Dedifferentiated amniotic fluid mesenchymal stem cell (primary cell): ENCODE results near the gene EPHB2.

Experiments
- DNase-seq: peaks from one replicate; pipeline ENCODE4 v3.0.0-alpha.2; 2016; ENCODE audit errors: extremely low spot score

EPHB2 gene

DNA sequence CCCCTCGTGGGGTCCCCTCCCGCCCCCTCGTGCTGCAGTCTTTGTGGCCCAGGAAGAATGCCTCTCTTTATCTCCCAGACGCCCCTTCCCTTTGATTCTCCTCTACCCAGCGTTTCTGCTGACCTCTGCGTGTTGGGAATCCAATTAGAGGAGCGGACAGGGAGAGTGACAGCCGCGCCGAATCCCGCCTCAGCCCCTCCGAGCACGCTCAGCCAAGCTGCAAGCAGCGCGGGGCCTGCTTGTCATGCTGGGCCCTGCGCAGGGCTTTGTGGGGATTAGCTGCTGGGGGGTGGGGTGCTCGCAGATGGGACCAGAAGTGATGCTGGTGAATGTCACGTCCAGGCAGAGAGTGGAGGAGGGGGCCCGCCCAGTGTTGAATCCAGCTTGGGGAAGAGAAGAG, 91.1 kb downstream of the EPHB2 start:
- DNase-seq, result no peak

DNA sequence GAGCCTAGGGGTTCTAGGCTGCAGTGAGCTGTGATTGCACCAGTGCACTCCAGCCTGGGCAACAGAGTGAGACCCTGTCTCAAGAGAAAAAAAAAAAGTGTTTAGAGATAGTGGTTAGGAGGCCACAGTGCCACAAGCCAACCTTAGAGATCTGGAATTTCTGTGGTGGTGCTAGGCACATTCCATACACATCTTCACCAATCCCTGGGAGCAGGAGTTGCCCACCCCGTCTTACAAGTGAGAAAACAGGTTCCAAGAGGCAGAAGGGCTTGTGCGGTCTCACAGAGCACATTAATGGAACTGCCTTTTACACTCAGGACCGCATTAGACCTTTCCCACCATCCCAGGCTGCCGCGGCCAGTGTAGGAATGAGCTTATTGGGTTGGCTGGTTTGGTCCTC, 93.2 kb downstream of the EPHB2 start:
- DNase-seq, result no peak

DNA sequence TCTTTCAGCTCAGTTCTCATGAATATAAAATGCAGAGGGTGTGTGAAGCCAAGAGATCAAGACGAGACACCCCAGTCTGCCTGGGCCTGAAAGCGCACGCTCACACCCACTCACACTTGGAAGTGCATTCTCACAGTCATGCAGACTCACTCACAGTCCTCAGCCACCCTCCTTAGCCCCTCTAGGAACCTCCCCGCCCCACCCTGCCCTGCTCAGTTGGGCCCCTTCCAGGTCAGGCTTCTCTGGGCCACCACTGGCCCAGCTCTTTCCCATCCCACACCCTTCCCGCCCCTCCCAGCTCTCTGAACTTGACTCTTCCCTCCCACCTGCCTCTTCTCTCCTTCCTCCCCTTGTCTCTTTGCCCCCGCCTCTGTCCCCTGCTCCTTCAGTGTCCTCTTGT, 93.8 kb downstream of the EPHB2 start:
- no peak for DNase-seq

DNA sequence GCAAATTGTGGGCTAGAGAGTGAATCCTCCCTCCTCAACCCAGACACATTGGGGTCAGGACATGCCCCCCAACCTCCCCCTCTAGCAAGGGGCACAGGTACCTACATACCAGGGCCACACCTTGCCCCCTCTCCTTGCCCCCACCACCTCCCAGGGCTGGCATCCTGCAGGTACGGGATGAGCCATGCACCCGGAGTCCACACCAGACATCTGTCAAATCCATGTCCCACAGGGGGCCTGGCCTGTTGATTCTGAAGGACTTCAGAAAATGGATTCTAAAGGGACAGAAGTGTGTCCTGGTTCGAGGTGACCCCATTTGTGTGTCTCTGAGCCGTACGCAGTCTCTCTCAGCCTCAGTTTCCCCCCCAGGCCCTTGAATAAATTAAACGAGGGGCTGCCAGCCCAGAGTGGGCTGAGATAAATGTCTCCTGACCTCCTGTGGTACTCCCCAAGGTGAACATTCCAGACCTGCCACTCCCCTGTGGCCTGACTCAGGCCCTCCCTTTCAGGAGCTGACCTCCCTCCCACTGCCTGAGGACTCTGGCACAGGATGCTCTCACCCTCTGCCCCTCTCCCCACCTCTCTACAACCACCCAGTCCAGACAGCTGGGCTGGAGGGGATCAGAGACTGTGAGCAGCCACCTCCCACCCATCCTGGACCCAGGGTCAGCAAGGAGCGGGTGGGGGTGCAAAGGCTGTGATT, 94.5 kb downstream of the EPHB2 start:
- DNase-seq, result no peak

DNA sequence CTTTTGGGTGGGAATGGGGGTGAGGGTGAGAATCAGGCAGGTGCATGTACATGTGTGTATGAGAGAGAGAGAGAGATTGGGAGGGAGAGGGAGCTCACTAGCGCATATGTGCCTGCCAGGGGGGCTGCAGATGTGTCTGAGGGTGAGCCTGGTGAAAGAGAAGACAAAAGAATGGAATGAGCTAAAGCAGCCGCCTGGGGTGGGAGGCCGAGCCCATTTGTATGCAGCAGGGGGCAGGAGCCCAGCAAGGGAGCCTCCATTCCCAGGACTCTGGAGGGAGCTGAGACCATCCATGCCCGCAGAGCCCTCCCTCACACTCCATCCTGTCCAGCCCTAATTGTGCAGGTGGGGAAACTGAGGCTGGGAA, 95.0 kb downstream of the EPHB2 start:
- no peak for DNase-seq

DNA sequence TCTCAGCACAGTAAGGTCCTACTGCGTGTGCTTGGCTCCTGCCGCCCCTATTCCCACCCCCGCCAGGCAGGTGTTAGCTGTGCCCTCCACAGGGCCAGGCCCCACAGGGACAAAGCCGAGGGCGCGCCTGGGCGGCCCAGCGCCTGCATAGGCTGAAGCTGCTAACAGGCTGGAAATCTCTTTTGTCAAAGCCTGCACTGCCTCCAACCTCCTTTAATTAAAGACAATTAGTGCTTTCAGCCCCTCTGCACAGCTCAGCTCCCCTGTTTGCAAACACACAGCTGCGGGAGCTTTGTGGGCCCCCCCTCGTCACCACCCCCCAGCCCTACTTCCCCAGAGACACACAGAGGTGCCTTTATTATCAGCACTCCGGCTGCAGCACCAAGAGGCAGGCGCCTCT, 95.9 kb downstream of the EPHB2 start:
- DNase-seq, result no peak

DNA sequence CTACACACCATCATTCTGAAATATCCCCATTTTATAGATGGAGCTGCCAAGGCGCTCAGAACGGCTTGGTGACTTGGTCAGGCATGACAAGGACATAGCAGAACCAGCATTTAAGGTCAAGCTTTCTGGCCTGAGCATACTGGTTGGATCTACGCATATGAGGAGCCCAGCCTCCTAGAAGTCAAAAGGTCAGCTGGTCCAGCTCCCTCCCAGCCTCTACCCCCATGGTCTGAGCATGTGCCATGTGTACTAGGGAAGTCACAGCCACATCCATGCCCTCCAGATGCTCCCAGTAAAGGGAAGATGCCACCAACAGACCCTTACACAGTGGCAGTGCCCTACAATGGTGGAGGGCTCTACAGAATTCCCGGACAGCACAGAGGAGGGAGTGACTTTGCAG, 96.7 kb downstream of the EPHB2 start:
- no peak for DNase-seq

DNA sequence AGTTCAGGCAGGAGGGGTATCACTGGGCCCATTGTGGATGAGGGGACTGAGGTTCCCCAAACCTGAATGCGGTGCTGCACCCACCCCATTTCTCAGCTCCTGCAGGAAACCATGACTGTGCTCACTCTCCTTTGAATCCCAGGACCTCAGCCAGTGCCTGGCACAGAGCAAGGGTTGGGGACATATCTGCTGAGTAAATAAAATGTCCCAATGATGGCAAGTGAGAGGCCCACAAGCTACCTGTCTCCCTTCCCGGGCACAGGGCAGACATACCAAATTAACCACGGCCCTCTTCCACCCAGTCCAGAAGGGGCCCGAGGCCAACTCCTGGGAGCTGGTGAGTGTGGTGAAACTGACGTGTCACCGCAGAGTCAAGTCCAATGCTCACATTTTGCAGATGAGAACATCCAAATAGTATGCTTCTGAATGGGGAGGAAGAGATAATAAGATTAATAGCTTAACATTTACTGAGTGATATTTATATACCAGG, 97.6 kb downstream of the EPHB2 start:
- DNase-seq, result no peak

DNA sequence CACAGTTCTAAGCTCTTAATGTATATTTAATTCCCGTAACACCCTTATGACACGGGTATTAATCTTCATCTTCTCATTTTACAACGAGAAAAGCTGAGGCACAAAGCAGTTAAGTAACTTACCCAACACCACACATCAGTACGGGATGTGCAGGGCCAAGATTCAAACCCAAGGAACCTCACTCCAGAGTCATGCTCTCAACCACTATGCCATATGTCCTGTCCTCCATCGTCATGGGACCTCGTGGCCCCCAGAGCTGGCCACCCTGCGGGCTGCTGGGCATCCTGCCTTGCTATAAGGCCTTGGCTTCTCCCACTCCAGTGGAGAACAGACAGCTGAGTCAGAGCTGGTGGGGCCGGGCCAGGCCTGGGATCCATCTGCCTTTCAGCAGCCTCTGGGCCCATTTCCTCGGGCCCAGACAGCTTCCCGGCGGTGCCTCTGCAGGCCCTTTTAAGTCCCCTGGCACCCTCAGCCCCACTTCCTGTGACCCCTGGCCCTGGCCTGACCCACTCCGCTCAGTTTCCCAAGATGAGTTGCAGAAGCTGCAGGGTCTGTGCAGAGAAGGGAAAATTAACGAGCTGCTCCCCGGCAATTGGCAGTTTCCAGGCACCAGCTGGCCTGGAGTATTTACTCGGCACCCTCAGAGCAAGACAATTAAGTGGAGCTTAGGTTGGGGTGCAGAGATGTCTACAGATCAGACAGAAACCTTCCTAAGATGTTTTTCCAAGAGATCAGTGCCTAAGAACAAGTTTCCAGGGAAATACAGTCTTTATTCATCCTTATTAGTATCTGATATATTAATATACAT, 98.2 kb downstream of the EPHB2 start:
- DNase-seq, result no peak

DNA sequence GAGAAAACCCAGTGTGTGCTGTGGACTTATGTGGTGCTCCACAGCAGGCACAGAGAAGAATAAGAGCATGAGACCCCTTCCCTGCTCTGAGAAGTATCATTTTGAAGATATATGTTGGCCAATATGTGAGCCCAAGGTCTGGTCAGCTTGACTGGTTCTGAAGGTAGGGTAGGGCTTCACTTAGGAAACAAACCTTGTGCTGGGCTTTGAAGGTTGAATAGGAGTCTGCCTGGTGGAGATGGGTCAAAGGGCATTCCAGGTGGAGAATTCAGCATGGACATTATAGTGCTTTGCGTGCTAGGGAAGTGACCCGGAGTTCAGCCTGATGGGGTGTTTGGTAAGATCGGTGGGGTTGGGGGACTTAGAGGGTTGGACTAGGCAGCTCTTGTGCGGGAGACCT, 99.1 kb downstream of the EPHB2 start:
- DNase-seq, result no peak

DNA sequence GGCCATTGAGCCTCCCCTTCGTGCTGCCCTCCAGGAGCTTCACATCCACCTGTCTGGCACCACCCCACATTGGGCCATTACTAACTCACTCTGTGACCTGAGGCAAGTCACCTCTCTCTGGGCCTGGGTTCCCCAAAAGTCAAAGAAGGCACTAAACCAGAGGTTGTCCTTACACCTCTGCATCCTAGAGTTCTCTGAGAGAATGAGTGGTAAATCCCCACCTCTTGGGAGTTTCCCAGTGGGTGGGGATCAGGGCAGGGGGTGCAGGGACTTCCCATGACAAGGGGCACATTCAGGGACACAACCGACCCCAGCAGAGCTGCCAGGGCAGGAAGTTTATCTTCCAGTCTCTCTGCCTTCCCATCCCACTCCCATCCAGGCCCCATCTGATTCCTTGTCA, 99.7 kb downstream of the EPHB2 start:
- no peak for DNase-seq

DNA sequence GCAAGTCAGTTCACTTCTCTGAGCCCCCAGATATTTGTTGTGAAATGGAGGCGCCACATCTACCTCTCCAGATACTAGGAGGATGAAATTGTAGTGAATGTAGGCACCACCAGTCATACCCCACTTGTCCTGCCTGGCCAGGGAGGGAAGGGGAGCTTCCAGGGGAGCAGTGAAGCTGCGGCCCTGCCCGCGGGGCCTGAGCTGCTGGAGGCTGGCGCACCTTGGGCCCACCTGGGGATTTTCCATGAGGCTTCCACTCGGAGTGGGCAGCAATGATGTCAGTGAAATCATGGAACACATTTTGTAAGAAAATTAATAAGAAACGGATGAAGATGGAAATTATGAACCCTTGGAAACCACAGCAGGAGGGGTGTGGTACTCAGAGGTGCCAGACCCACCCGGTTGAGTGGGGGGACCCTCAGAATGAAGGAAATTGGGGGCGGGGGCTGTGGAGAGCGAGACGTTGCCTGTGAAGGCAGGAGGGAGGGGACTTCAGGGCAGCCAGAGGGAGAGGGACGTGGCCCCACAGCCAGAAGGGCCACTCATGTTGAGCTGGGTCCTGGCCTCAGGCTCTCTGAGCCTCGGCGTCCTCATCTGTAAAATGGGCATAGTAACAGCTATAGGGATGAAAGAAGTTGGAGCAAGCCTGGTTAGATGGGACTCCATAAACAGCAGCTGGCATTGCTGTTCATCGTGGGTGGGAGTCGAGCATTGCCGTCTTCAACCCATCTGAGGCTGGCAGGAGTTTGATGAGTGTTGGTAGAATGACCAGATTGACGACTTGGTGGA, 101.6 kb downstream of the EPHB2 start:
- DNase-seq, result no peak

DNA sequence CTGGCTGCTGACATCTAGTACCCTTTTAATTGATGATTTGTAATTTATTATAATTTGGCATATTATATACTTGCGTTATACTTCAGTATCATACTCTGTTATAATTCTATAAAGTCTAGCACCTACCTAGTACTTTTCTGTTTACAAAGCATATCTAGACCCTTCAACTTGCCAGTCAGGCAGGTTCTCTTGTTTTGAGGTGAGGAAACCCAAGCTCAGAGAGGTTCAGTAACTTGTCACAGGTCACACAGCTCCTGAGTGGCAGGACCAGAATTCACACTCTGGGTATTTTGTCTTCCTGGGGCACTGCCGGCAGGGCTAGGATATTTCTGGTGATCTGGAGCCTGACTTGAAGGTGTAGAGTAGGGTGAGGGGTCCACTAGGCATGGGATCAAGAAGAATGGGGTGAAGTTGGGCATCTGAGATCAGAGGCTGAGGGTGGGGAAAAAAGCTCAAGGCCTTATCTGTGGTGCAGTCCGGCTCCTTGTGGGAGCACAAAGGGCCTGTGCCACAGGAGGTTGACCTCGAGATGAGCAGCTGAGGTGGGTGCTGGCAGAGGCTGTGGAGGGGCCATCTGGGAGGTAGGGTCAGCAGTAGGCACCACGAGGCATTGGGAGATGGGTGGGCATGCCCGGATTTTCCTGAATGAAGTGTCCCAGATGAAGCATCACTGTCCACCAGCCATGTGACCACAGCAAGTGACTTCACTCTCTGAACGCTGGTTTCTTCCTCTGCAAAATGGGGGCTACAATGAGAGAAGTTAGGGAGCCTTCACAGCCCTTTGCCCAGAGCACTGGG, 102.6 kb downstream of the EPHB2 start:
- DNase-seq, result no peak

DNA sequence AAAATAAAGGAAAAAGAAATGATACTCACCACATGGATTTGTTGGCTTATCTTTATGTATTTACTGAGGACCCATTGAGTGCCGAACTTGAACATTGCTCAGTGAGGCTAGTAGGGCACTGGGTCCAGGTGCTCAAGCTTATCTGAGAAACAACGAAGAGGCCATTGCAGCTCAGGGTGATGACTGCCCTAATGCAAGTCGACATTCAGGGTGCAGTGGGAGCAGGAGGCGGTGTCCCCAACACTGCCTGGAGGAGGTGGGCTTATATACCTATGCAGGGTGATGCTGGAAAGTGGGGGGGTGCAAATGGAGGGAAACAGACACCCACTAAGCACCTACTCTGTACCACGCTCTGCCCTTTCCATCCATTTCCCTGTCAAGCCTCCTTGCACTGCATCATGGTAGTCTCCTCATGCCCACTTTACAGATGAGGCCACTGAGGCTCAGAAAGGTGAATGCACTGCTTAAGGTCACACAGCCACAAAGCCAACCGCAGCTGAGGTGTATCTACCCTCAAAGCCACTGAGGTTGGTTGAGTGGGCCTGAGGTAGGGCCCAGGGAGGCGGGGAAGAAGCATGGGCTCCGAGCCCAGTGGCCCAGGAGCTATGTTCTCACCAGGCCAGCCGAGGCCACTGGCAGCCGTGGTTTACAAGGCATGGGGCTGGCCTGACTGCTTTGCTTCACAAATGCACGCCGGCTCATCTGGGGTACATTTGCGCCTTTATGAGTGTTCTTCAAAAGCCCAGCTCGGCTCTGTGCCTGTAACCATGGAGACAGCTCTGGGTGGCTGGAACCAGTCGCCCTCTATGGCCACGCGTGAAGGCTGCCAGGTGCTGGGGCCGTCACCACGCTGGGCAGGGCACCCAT, 103.8 kb downstream of the EPHB2 start:
- DNase-seq, result no peak

DNA sequence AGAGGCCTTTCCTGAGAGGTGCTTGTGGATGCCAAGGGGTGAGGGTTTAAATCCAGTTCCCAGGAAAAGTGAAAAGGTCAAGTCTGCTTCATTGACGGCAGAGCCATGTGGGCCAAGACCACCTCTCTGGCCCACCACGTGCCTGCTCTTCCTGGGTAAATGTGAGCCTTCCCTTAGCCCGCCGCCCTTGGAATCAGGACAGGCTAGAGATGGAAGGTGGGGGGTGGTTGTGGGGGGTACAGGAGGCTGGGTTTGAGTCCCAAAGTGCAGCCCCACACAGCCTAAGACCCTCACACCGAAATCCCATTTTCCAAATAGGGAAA, 104.4 kb downstream of the EPHB2 start:
- DNase-seq, result no peak

DNA sequence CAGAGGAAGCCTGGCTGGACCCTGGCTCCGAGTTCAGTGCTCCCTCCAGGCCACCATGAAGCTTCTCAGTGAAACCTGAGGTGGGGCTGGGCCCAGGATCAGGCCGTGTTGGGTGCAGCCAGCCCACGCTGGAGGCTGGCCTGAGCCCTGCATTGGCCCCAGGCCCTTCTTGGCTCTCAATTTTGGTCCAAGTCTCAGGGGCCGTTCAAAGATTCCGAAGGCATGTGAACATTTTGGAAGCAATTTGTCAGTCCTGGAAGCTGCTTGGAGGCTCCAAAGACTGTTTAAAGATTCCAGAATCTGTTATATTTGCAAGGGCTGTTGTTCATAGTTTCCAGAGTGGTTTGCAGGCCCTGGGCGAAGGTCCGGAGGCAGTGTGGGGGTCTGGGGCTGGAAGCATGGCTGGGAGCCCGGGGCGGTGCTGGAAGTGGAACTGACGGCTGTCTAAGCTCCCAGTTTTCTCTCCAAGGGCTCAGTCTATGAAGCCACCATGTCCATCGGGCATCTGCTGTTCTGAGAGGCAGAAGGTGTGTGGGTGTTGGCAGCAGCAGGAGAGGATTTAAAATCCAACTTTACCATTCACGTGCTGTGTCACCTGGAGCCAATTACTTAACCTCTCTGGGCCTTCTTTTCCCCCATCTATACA, 104.9 kb downstream of the EPHB2 start:
- DNase-seq, result no peak

DNA sequence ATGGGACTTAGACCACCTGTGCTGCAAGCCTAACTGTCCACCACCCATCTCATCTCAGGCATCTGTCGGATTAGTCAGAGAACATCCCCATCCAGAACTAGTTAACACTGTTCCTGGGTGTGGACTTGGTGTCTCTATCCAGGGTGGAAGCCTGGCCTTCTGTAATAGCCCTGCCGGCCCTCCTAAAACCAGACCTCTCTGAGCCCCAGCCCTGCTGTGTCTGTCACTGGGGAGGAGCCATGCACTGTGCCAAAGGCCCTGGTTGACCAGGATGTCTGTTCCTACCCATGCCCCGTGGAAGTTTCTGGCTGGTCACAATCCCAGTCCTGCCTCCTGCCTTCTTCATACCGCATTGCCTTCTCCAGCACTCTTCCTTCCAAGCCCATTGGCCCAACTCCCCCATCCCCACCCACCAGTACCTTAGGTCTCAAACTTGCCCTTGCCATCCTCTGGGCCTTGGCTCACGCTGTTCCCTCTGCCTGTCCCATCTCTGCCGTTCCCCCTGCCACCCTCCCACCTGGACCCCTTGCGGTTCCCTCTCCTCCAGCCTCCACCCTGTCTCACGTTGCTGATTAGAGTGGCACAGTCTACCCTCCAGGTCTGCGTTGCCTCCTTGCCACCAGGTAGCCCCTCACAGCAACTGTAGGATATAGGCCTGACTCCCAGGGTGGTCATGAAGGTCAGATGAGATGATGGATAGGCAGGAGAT, 105.6 kb downstream of the EPHB2 start:
- no peak for DNase-seq

DNA sequence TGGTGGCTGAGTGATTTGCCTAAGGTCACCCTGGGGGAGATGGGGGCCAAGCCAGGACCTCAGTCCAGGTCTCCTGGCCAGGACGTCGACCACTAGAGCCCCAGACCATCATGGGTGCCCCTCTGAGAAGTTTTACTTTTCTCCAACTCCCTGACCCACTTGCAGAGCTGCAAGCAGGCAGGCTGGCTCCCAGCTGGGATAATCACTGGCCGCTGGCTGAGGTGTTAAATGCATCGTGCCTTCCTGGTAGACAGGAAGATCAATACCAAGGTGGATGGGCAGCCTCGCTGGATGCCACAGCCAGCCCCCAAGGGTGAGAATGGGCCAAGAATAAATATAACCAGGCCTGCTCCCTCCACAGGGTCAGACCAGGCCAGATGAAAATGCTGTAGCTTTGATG, 106.2 kb downstream of the EPHB2 start:
- DNase-seq, result no peak

DNA sequence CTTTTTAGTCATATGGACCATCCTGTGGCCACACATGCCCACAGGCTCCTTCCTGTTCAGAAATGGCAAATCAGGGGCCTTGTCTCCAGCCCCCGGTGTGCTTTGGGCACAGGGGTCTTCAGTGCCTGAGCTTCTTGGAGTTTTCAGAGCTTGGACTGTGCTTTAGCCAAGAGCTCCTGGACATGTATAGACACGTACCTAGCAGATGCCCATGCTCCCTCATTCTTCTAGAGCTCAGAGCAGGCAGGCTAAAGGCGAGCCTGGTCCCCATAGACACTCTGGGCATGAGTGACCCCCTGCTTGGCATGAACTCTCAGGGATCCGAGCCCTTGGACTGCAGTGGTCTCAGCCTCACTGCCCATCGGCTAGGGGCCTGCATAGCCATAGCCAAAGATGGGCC, 106.8 kb downstream of the EPHB2 start:
- no peak for DNase-seq
